ENCODE measurements around the gene AGBL4.

DNA sequence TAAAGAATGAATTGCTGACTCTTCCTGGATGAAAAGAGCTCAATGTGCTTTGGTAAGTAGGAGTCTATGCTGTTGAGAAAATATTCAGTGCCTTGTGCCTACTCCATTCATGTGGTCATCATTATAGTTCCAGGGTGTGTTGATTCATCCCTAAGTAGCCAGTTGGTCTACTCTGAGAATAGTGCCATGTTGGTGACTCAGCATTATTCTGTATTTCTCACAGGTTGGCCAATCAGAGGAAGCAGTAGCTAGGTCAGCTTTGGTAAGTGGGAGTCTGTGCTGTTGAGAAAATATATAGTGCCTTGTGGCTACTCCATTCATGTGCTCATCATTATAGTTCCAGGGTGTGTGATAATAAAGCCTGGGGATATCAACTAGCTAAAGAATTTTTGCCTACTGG is 397.3 kb downstream of the AGBL4 start:
- TF ChIP-seq, protein P1, sequence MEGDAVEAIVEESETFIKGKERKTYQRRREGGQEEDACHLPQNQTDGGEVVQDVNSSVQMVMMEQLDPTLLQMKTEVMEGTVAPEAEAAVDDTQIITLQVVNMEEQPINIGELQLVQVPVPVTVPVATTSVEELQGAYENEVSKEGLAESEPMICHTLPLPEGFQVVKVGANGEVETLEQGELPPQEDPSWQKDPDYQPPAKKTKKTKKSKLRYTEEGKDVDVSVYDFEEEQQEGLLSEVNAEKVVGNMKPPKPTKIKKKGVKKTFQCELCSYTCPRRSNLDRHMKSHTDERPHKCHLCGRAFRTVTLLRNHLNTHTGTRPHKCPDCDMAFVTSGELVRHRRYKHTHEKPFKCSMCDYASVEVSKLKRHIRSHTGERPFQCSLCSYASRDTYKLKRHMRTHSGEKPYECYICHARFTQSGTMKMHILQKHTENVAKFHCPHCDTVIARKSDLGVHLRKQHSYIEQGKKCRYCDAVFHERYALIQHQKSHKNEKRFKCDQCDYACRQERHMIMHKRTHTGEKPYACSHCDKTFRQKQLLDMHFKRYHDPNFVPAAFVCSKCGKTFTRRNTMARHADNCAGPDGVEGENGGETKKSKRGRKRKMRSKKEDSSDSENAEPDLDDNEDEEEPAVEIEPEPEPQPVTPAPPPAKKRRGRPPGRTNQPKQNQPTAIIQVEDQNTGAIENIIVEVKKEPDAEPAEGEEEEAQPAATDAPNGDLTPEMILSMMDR (IDR thresholded peaks at IDR 0.05) = no peak
- no peak for TF ChIP-seq POLR2A (IDR thresholded peaks at IDR 0.05)

Data from heart left ventricle (tissue), 13 donors.